K562 (cell line): ENCODE data around the gene VPREB1. TPM values are rescaled to one million over a fixed set of nuclear protein-coding genes. Genes with fewer than 3 reads are reported as not detected.
"Not testable (repeated sequence)": the region's sequence is repeated elsewhere in the genome, so short reads cannot be mapped to it uniquely, and the experiment has no call there.

ENCODE experiments used
- ARID1B ChIP-seq: fragments of 450-650 bp; IDR thresholded peaks from 2 replicates; pipeline ENCODE4 v1.6.1; 2016; ENCODE audit warnings: antibody characterized with exemption, mild to moderate bottlenecking, inconsistent platforms
- CEBPG ChIP-seq, 3 experiments: fragments of 200-800 bp in 1 of 3; sonication (Bioruptor generic) in 1 of 3; sonication (generic) in 1 of 3; formaldehyde crosslinking in 1 of 3; IDR thresholded peaks in 2 of 3; conservative IDR thresholded peaks in 1 of 3; 2 replicates each; pipeline versions ENCODE4 v1.6.1 to v1.8.0; 2016 to 2022; ENCODE audit warnings: missing compliant biosample characterization in 2 of 3, missing genetic modification characterization in 2 of 3, mild to moderate bottlenecking in 1 of 3, missing genetic modification reagents in 1 of 3
- CREM ChIP-seq: IDR thresholded peaks from 2 replicates; pipeline ENCODE4 v1.6.1; 2014; ENCODE audit warnings: antibody characterized with exemption, low read depth
- CTBP1 ChIP-seq: fragments of 450-650 bp; IDR thresholded peaks from 2 replicates; pipeline ENCODE4 v1.6.1; 2016; ENCODE audit warnings: borderline replicate concordance
- DPF2 ChIP-seq: fragments of 450-650 bp; IDR thresholded peaks from 2 replicates; pipeline ENCODE4 v1.6.1; 2016
- EGR1 ChIP-seq: fragments of 450-650 bp; conservative IDR thresholded peaks from 2 replicates; pipeline ENCODE4 v1.6.1; 2017; ENCODE audit warnings: mild to moderate bottlenecking
- FOSL1 ChIP-seq: fragments of 200-800 bp; sonication (Bioruptor generic); conservative IDR thresholded peaks from 2 replicates; pipeline ENCODE4 v1.6.1; 2016; ENCODE audit warnings: missing genetic modification characterization, missing compliant biosample characterization
- HMBOX1 ChIP-seq: sonication (generic); IDR thresholded peaks from 2 replicates; pipeline ENCODE4 v1.6.1; 2016
- JUND ChIP-seq, 2 experiments: IDR thresholded peaks; 2 replicates in 1 of 2; 3 replicates in 1 of 2; pipeline ENCODE4 v1.6.1; 2011; ENCODE audit warnings: borderline replicate concordance in 2 of 2, low read depth in 2 of 2, low read length in 2 of 2, improper control_type of control experiment in 1 of 2, missing biosample characterization in 1 of 2, missing genetic modification characterization in 1 of 2, missing genetic modification reagents in 1 of 2
- MEIS2 ChIP-seq: fragments of 450-650 bp; IDR thresholded peaks from 2 replicates; pipeline ENCODE4 v1.6.1; 2014; ENCODE audit warnings: mild to moderate bottlenecking; ENCODE audit not compliant: partially characterized antibody
- PRDM10 ChIP-seq: fragments of 450-650 bp; IDR thresholded peaks from 2 replicates; pipeline ENCODE4 v1.6.1; 2018; ENCODE audit not compliant: partially characterized antibody
- RCOR1 ChIP-seq, 2 experiments: IDR thresholded peaks; 2 replicates each; pipeline ENCODE4 v1.6.1; 2012; ENCODE audit warnings: low read depth in 2 of 2, low read length in 2 of 2, borderline replicate concordance in 1 of 2, improper control_type of control experiment in 1 of 2
- SMARCA4 ChIP-seq: fragments of 450-650 bp; IDR thresholded peaks from 2 replicates; pipeline ENCODE4 v1.6.1; 2016
- SMARCE1 ChIP-seq: fragments of 450-650 bp; IDR thresholded peaks from 2 replicates; pipeline ENCODE4 v1.7.1; 2016; ENCODE audit warnings: mild to moderate bottlenecking
- SOX6 ChIP-seq: fragments of 450-650 bp; IDR thresholded peaks from 2 replicates; pipeline ENCODE4 v1.6.1; 2014; ENCODE audit warnings: mild to moderate bottlenecking
- ZNF41 ChIP-seq: fragments of 250-450 bp; sonication (Bioruptor Pico); conservative IDR thresholded peaks from 2 replicates; pipeline ENCODE4 v1.4.0; 2020; ENCODE audit warnings: mild to moderate bottlenecking
- polyA plus RNA-seq, 8 experiments: library from polyadenylated mRNA; depleted of rRNA in 4 of 8; stranded (reverse) in 5 of 8; unstranded in 3 of 8; fragments of >200 nt; fragmentation: Nextera tagmentation in 2 of 8; fragmentation: Illumina TruSeq in 1 of 8; extraction: Ambion mirVana in 2 of 8; extraction: Trizol in 1 of 8; gene quantifications; 2 replicates each; pipeline versions ENCODE4 v1.2.1 to v1.2.3, GENCODE V29; 2011 to 2014; ENCODE audit warnings: inconsistent platforms in 1 of 8, missing spikeins in 1 of 8
- total RNA-seq, 7 experiments: library from RNA; depleted of rRNA in 6 of 7; stranded (reverse); fragments of >200 nt in 6 of 7; fragmentation: Illumina TruSeq in 2 of 7; extraction: Trizol in 2 of 7; gene quantifications; 2 replicates each; pipeline versions ENCODE4 v1.2.1 to v1.2.3, GENCODE V29; 2011 to 2021; ENCODE audit warnings: low replicate concordance in 1 of 7

Gene VPREB1
- total and polyA plus RNA-seq, 9 of the 15 experiments (the other 6 are each of a cell fraction or from before 2014, with no cell fraction given) = not detected

GRCh38 chr22:22262332-22263074, 17.9 kb downstream of the VPREB1 start (continued):
- peak; percentile 88 for TF ChIP-seq PRDM10
- TF ChIP-seq SMARCA4 = peak; percentile 52; the same call in 1 of the 2 replicates
- TF ChIP-seq ZNF41 (CRISPR knock-in tag) = 0 out of 2 replicates have a peak, but pooled peaks have one; percentile 40
- peak; percentile 41; the same call in 1 of the 2 replicates for TF ChIP-seq ARID1B
- peak; percentile 43; the same call in 1 of the 2 replicates for TF ChIP-seq CREM
- TF ChIP-seq CTBP1 = peak; percentile 43; the same call in 1 of the 2 replicates
- peak; percentile 60 for TF ChIP-seq HMBOX1
- TF ChIP-seq MEIS2 = peak; percentile 11
- TF ChIP-seq EGR1 = peak; percentile 90
- not testable (repeated sequence) for TF ChIP-seq CEBPG (CRISPR knock-in tag; IDR thresholded peaks at IDR 0.05)
- TF ChIP-seq CEBPG (tag; conservative IDR thresholded peaks at IDR 0.05 in 1 of 2, IDR thresholded peaks at IDR 0.05 in 1 of 2) = peak; percentile 85 to 87
- peak in 1 of 2 experiments; percentile 69; a peak in 1 of 4 replicates for TF ChIP-seq RCOR1 (IDR thresholded peaks at IDR 0.05; ENCODE audit: borderline replicate concordance in 1 of 2, low read depth in 2 of 2, low read length in 2 of 2)
- peak; percentile 52; the same call in 1 of the 2 replicates for TF ChIP-seq DPF2
- peak; percentile 58; the same call in 1 of the 2 replicates for TF ChIP-seq JUND (IDR thresholded peaks at IDR 0.05; ENCODE audit: borderline replicate concordance, low read depth, low read length)
- TF ChIP-seq JUND (tag; IDR thresholded peaks at IDR 0.05; ENCODE audit: borderline replicate concordance, low read depth, low read length) = peak; percentile 20; the same call in 1 of the 3 replicates
- peak; percentile 51 for TF ChIP-seq FOSL1
- TF ChIP-seq SOX6 = peak; percentile 21; the same call in 1 of the 2 replicates
- TF ChIP-seq SMARCE1 = 0 out of 2 replicates have a peak, but pooled peaks have one; percentile 31
